Stimulated activated CD8-positive, alpha-beta memory T cell treated with anti-CD3 and anti-CD28 coated beads, Interleukin-15, amount 100 ng/mL, for 1 hour (primary cell): ENCODE results near the gene PPCDC.
"Not testable (repeated sequence)": the region's sequence is repeated elsewhere in the genome, so short reads cannot be mapped to it uniquely, and the experiment has no call there.

Source experiments
- DNase-seq: peaks from one replicate; pipeline ENCODE4 v3.0.0-alpha.2; 2020; ENCODE audit warnings: low read depth

PPCDC gene

DNA sequence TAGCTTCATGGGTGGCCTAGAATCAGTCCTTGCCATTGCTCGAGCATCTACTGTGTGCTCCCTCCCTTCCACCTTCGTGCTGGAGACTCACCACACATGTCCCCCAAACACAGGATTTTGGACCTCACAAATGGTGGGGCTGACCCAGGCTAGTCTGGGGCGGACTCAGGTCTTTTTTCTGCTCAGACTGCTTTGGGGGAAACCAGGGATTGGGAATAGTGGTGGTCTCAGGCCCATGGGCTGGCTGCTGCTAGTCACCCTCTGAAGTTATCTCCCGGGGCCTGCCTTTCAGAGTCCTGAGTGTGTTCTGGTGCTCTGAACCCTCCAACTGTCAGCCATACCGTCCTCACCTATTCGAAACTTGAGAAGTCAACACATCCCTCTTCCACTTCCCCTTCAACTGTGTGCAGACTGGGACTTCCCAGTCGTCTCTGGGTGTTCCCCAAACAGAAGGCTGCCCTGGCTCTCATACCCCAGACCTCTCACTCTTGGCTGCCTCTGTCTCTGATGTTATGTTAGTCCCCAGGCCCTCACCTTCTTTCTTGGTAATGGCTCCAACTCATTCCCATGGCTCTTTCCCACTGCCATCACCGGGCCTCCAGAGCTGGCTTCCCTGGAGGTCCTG, 46.0 kb downstream of the PPCDC start:
- DNase-seq = no peak

DNA sequence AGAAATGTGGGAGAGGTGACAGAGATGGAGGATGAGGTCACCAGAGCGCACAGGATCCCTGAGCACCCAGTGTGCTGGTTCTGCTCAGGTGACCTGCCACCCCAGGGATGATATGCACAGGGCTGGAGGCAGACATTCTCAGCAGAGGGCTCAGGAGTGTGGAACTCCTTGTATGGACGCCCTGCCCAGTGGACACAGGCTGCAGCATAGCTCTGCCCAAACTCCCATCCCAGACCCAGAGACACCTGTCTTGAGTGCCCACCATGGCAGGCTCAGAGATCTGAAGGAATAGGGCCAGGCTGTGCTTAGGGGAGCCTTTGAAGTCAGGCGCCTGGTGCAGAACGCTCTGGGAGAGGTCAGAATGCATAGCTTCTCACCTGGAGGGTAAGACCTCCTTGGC, 47.3 kb downstream of the PPCDC start:
- DNase-seq = no peak

DNA sequence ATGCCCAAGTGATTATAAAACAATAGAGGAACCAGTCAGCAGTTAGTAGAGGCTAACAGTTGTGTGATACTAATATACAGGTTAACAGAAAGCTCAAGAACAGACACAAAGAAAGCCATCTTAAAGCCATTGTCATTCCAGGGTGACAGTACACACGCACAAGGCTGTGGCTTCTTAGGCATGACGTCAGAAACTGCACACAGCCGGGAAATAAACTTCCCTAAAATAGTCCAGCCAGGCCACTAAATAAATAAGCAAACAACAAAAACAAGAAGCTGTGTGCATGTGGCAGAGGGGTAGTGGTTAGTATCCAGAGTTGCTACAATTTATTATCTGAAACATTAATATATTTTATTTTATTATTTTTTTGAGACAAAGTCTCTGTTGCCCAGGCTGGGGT, 49.8 kb downstream of the PPCDC start:
- no peak for DNase-seq

DNA sequence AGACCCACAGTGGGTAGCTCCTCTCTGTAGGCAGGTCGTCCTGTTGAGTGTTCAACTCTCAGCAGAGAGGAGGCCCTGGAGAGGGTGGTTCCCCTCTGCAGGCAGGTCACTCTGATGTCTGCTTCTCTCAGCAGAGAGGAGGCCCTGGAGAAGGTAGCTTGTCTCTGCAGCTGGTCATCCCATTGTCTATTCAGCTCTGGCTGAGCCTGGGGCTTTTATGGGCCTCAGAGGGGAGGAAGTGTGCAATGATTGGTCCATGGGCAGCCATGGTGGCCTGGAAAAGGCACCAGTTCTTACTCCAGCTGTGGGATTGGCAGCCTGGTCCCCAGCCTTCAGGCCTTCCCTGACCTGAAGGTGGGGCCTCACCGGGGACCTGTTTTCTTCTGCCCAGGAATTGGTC, 52.9 kb downstream of the PPCDC start:
- DNase-seq = no peak

DNA sequence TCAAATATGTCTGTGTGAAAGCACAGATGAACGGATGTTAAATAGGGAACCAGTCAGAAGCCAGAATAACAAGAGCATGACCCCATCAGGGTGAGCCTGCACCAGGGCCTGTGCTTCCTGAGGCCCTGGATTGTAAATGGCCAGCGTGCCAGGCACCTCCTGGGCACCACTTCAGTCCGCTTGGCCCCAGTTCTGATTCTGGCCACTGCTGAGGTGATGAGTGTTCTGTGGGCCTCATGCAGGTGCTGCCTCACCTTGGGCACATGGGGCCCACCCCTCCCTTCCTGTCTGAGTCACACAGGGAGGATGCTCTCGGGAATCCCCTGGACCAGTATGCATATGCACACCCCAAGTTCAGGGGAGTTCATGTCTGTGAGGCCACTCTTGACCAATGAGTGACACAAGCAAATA, 54.2 kb downstream of the PPCDC start:
- not testable (repeated sequence) for DNase-seq

DNA sequence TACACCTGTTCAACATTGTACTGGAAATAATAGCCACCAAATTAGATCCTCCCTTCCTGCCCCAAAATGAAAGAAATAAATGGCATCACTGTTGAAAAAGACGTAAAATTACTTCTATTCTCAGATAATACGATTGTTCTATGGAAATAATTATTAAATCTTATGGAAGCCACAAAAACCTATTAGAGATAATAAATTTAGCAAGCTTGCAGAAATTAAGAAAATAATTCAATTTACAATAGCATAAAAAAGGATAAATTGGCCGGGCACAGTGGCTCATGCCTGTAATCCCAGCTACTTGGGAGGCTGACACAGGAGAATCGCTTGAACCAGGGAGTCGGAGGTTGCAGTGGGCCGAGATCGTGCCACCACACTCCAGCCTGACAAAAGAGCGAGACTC, 57.8 kb downstream of the PPCDC start:
- no peak for DNase-seq

DNA sequence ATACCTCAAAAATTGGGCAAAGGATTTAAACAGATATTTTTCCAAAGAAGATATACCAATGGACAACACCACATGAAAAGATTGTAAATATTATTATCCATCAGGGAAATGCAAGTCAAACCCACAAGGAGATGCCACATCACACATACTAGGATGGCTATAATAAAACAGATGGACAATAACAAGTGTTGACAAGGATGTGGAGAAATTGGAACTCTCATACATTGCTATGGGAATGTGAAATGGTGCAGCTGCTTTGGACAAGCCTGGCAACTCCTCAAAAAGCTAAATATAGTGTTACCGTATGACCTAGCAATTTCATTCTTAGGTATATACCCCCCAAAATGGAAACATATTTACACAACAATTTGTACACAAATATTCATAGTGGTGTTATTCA, 59.3 kb downstream of the PPCDC start:
- no peak for DNase-seq

DNA sequence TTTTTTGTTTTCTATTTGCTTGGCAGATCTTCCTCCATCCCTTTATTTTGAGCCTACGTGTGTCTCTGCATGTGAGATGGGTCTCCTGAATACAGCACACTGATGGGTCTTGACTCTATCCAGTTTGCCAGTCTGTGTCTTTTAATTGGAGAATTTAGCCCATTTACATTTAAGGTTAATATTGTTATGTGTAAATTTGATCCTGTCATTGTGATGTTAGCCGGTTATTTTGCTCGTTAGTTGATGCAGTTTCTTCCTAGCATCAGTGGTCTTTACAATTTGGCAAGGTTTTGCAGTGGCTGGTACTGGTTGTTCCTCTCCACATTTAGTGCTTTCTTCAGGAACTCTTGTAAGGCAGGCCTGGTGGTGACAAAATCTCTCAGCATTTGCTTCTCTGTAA, 62.3 kb downstream of the PPCDC start:
- DNase-seq = not testable (repeated sequence)

DNA sequence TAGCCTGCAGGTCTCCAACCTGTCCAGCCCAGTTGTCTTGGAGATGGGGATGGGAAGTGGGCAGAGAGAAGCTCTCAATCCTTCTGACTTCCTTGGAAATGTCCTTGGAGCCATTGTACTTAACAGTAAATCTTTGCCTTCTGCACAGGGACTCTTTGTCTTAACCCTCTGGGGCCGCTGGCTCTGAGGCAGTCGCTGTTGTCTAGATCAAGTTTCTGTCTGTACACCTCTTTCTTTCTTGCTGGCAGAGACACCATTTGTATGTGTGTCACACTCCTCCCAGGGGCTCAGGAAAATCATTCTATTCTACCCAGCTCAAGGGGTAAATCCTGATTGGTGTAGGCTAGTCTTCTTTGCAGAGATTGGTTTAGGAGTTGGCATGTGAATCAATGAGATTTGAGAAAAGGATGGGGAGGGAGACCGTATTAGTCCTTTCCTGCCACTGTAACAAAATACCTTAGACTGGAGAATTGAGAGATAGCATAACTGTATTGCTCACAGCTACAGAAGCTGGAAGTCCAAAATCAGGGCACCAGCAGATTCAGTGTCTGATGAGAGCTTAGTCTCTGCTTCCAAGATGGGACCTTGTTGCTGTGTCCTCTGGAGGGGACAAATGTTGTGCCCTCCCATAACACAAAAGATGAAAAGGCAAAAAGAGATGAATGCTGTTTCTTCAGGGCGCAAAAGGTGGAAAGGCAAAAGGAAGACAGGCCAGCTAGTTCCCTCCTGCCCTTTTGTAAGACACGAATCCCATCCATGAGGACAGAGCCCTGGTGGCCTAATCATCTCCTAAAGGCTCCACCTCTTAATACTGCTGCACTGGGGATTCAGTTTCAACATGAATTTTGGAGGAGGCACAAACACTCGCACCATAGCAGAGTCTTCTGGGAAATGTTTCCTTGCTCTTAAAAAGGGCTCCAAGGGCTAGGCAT, 66.3 kb downstream of the PPCDC start:
- no peak for DNase-seq

DNA sequence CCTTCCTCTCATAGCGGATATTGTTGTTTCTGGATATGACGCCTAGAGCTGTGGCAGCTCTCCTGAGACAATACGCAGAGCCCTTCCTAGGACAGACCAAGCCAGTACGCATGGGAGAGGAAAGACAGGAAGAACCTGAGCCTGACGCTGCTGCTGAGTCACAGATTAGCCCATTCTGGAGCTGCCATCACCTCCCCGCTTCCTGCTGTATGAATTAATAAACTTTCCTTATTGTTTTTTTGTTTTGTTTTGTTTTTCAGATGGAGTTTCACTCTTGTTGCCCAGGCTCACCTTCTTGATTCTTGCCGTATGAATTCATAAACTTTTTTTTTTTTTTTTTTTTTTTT, 67.0 kb downstream of the PPCDC start:
- no peak for DNase-seq

DNA sequence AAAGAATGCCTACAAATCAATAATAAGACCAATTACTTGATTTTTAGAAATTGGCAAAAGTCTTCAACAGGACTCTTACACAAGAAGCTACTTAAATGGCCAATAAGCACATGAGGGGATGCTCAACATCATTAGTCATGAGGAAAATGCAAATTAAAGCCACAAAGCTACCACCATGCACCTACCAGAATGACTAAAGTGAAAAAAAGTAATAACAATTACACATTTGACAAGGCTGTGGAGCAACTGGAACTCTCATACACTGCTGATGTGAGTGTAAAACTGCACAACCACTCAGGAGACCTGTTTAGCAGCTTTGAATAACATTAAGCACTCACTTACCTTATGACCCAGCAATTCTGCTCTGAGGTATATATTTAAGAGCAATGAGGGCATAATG, 68.4 kb downstream of the PPCDC start:
- DNase-seq = no peak

DNA sequence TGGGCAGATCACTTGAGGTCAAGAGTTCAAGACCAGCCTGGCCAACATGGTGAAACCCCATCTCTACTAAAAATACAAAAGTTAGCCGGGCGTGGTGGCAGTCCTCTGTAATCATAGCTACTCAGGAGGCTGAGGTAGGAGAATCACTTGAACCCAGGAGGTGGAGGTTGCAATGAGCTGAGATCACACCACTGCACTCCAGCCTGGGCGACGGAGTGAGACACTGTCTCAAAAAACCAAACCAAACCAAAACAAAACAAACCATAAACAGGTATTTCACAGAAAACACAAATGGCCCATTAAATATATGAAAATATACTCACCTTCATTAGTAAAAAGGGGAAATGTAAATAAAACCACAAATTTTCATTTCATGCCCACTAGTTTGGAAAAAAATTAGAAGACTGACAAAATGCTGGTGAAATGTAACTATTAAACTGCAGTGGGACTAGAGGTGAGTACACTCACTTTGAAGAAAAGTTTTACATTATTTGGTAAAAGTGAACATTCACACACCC, 71.6 kb downstream of the PPCDC start:
- DNase-seq = not testable (repeated sequence)

DNA sequence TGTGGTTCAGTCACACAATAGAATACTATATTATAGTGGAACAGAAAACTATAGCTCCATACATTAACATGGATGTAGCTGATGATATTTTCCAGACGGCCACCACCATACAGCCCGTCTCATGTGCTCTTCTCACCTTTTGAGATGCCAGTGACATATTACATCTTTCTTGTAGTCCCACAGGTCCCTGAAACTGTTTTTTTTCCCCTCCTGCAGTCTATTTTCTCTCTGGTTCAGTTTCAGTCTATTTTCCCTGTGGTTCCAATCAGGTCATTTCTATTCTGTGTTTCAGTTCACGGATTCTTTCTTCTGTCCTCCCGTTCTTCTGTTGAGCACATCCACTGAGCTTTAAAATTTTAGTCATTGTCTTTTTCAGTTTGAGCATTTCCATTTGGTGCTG, 72.2 kb downstream of the PPCDC start:
- DNase-seq = no peak

DNA sequence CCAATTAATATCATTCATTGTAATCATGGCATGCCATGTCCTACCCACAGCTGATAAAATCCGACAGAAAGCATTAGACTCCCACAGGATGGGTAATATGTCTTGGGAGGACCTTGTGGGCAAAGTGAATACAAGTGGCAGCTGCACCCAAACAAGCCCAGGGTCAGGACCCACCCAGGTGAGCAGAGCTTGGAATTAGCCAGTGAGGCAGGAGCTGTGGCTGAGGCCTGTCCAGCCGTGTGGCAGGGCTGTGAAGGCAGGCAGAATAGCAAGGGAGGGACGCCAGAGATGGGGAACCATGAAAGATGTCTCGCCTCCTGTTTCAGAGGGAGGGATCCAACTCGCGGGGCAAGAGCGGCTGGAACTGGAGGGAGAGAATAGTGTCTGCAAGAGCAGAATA, 74.5 kb downstream of the PPCDC start:
- no peak for DNase-seq

DNA sequence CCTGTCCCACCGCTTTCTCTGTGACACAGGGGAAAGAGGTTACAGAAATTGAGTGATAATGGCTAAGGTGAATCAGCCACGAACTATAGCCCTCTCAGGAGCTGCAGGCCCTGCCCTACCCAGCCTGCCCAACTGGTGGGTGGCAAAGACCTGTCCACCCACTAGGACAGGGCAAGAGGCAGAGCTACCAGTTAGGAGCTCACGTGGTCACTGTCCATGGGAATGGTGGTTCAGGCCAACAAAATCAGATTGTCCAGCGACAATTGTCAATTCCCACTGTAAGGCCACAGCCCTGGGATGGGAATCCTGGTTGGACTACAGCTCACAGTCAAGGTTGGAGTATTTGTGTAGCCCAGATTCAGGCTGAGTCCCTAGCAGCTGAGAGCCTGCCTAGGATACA, 75.0 kb downstream of the PPCDC start:
- no peak for DNase-seq
